Endothelial cell of umbilical vein (primary cell): ENCODE measurements around the gene CHERP. TPM values are rescaled to one million over a fixed set of nuclear protein-coding genes. Genes with fewer than 3 reads are reported as not detected.

Experiments used
- BruUV-seq: library from RNA; stranded (reverse); fragments of 400-500 nt; replicated peaks from 2 replicates; lab custom pipeline; 2021; lab: Mats Ljungman, UMichigan
- CTCF ChIA-PET: fragments of 300-600, 350-600 bp; sonication (Branson Sonifier 250); formaldehyde crosslinking; loops from one replicate; lab custom pipeline; 2021; ENCODE audit warnings: antibody characterized with exemption, inconsistent platforms; lab: Charles Lee
- POLR2A ChIA-PET: fragments of 300-600, 350-600 bp; sonication (Branson Sonifier 250); formaldehyde crosslinking; loops from one replicate; lab custom pipeline; 2021; ENCODE audit warnings: antibody characterized with exemption, inconsistent platforms; lab: Charles Lee
- DNase-seq: peaks from one replicate; pipeline ENCODE4 v3.0.0-alpha.2; 2011; ENCODE audit warnings: low read depth, low spot score
- FAIRE-seq: peaks from 2 replicates; lab custom pipeline; 2011; peaks lifted over from hg19 to GRCh38; lab: Jason Lieb, UNC
- H2AFZ ChIP-seq: 2 replicates; pipeline ENCODE4 v1.6.0; 2012; ENCODE audit warnings: low read depth, low read length, control low read depth, inconsistent platforms
- H3K27ac ChIP-seq: 2 replicates; pipeline ENCODE4 v1.5.1; 2011; ENCODE audit warnings: low read depth, mild to moderate bottlenecking, control low read depth, low read length, moderate library complexity; ENCODE audit not compliant: insufficient read depth
- H3K27me3 ChIP-seq, 2 experiments: 2 replicates each; pipeline versions ENCODE4 v1.6.0 to v1.6.1; 2011; ENCODE audit warnings: low read length in 2 of 2, mixed read lengths in 1 of 2; ENCODE audit not compliant: control insufficient read depth in 2 of 2, insufficient read depth in 2 of 2
- H3K36me3 ChIP-seq, 2 experiments: 2 replicates in 1 of 2; 3 replicates in 1 of 2; pipeline ENCODE4 v1.5.1; 2011; ENCODE audit warnings: low read length in 2 of 2, mild to moderate bottlenecking in 1 of 2, moderate library complexity in 1 of 2; ENCODE audit not compliant: control insufficient read depth in 2 of 2, insufficient read depth in 2 of 2; ENCODE audit errors: extremely low read depth in 1 of 2
- H3K4me1 ChIP-seq: 3 replicates; pipeline ENCODE4 v1.5.1; 2011; ENCODE audit warnings: mild to moderate bottlenecking, low read length; ENCODE audit not compliant: control insufficient read depth, insufficient read depth; ENCODE audit errors: extremely low read depth
- H3K4me2 ChIP-seq: 2 replicates; pipeline ENCODE4 v1.6.1; 2011; ENCODE audit warnings: low read length, control low read depth, mixed read lengths; ENCODE audit not compliant: insufficient read depth
- H3K4me3 ChIP-seq, 3 experiments: fragments of 200-600 bp in 1 of 3; sonication (generic), shearing (Covaris generic) in 1 of 3; replicated peaks in 1 of 3; 2 replicates each; pipeline ENCODE4 v1.5.1; 2011 to 2016; ENCODE audit warnings: control low read depth in 3 of 3, low read length in 3 of 3, mild to moderate bottlenecking in 2 of 3, inconsistent platforms in 1 of 3, low read depth in 1 of 3, moderate library complexity in 1 of 3; ENCODE audit not compliant: insufficient read depth in 1 of 3
- H3K79me2 ChIP-seq: 2 replicates; pipeline ENCODE4 v1.6.0; 2012; ENCODE audit warnings: low read length, inconsistent platforms; ENCODE audit not compliant: control insufficient read depth, insufficient read depth
- H3K9ac ChIP-seq: replicated peaks from 2 replicates; pipeline ENCODE3; 2011; ENCODE audit warnings: low read length, control low read depth; ENCODE audit not compliant: insufficient read depth; ENCODE audit errors: extremely low read depth
- H3K9me1 ChIP-seq: replicated peaks from 3 replicates; pipeline ENCODE4 v1.6.0; 2011; ENCODE audit warnings: mild to moderate bottlenecking, low read length; ENCODE audit not compliant: control insufficient read depth, insufficient read depth; ENCODE audit errors: extremely low read depth
- H3K9me3 ChIP-seq: replicated peaks from 2 replicates; pipeline ENCODE4 v1.5.1; 2012; ENCODE audit warnings: low read length, inconsistent platforms; ENCODE audit not compliant: control insufficient read depth, insufficient read depth
- H4K20me1 ChIP-seq: replicated peaks from 2 replicates; pipeline ENCODE3; 2011; ENCODE audit warnings: mild to moderate bottlenecking, low read length; ENCODE audit not compliant: control insufficient read depth, insufficient read depth; ENCODE audit errors: extremely low read depth
- EZH2 ChIP-seq: IDR thresholded peaks from 2 replicates; pipeline ENCODE4 v1.6.1; 2012; ENCODE audit warnings: borderline replicate concordance, low read depth, mild to moderate bottlenecking, moderate library complexity, low read length, inconsistent platforms; ENCODE audit not compliant: severe bottlenecking
- FOS ChIP-seq: IDR thresholded peaks from 2 replicates; pipeline ENCODE4 v1.6.1; 2011; ENCODE audit warnings: mild to moderate bottlenecking, low read length, moderate library complexity, borderline replicate concordance; ENCODE audit not compliant: insufficient read depth
- GATA2 ChIP-seq: IDR thresholded peaks from 2 replicates; pipeline ENCODE4 v1.7.0; 2011; ENCODE audit warnings: low read depth, mild to moderate bottlenecking, moderate library complexity, mixed read lengths, low read length; ENCODE audit not compliant: insufficient read length, insufficient read depth
- JUN ChIP-seq: IDR thresholded peaks from 2 replicates; pipeline ENCODE4 v1.6.1; 2011; ENCODE audit warnings: borderline replicate concordance, low read depth; ENCODE audit not compliant: insufficient read length, insufficient read depth
- MYC ChIP-seq: IDR thresholded peaks from one replicate; pipeline ENCODE4 v1.6.1; 2011; ENCODE audit warnings: mild to moderate bottlenecking, low read depth, low read length
- POLR2A ChIP-seq: IDR thresholded peaks from 2 replicates; pipeline ENCODE4 v1.6.1; 2012; ENCODE audit warnings: low read depth, mild to moderate bottlenecking, control low read depth, low read length
- POLR2AphosphoS5 ChIP-seq: IDR thresholded peaks from 2 replicates; pipeline ENCODE4 v1.6.1; 2012; ENCODE audit warnings: low read depth, mild to moderate bottlenecking, control low read depth, low read length, moderate library complexity; ENCODE audit not compliant: insufficient read depth
- dilution Hi-C: fragments of 300-500 bp; cut with MboI; formaldehyde crosslinking; loops from one replicate; pipeline ENCODE4 v1.15.0; 2019; ENCODE audit warnings: low sequenced_read_pairs; ENCODE audit not compliant: extremely low pct_ligation_motif_present
- intact Hi-C: fragments of 100-400 bp; cut with micrococcal nuclease; formaldehyde crosslinking; loops from one replicate; pipeline ENCODE4 v1.10.0; 2022
- polyA plus RNA-seq, 4 experiments: library from polyadenylated mRNA; depleted of rRNA in 3 of 4; stranded (reverse) in 3 of 4; unstranded in 1 of 4; fragments of >200 nt; gene quantifications; 2 replicates each; pipeline versions ENCODE4 v1.2.1 to v1.2.3, GENCODE V29; 2011 to 2012; ENCODE audit warnings: missing spikeins in 1 of 4
- total RNA-seq: library from RNA; stranded (reverse); gene quantifications from 2 replicates; pipeline ENCODE4 v1.2.3, GENCODE V29; 2021
- TF ChIP-seq, protein P1 (sequence below): IDR thresholded peaks from 2 replicates; pipeline ENCODE4 v1.6.1; 2011; ENCODE audit not compliant: insufficient read depth, insufficient read length
- TF ChIP-seq, protein P2 (sequence below), 2 donors: IDR thresholded peaks; 1 replicate in 1 of 2; 2 replicates in 1 of 2; pipeline ENCODE4 v1.5.1; 2011; ENCODE audit warnings: low read length in 2 of 2, mild to moderate bottlenecking in 2 of 2, moderate library complexity in 2 of 2, control low read depth in 1 of 2, inconsistent platforms in 1 of 2, low read depth in 1 of 2; ENCODE audit not compliant: insufficient read depth in 1 of 2; ENCODE audit errors: extremely low read depth in 1 of 2

CHERP gene
- total and polyA plus RNA-seq, 2 donors (not counting 3 experiments of a cell fraction or from before 2014, with no cell fraction given): 8.9 to 53.9 TPM

DNA sequence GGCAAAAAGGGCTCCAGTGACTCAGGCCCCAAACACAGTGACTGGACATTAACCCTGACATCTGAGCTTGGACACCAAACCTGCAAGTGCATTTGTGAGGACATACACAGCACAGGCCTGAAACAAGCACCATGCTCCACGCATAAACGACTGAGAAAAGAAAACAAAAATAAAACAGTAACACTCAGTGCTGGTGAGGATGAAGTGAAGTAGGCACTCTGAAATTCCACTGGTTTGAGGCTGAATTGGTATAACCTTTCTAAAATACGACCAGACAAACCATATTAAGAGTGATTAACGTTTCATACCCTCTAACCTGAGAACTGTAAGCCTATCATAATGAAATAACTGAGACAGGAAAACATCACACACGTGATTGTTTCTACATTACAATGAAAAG, 24.5 kb upstream of the CHERP start:
- Histone ChIP-seq H3K9me1 (no peaks in the 10 kb centered on the region), H3K79me2 (peaks cover 17% of the 10 kb centered on the region), H3K9me3 (no peaks in the 10 kb centered on the region), H3K36me3 (peaks cover 18% of the 10 kb centered on the region in 2 experiments), H3K4me2 (no peak overlapping the region), H3K4me1 (peaks cover 14% of the 10 kb centered on the region), H3K27me3 (no peaks in the 10 kb centered on the region), H3K9ac (no peak overlapping the region), H2AFZ (no peak overlapping the region), H4K20me1 (no peaks in the 10 kb centered on the region), H3K27ac (peak overlapping the region; percentile 64), H3K4me3 (no peak overlapping the region)
- DNase-seq (no peak), FAIRE-seq (no peak)
- POLR2A ChIA-PET: no interaction called here
- intact Hi-C loops: loop anchor here (1.0 kb wide), 1 partner anchor 24 kb away; the partner anchor contains the start of gene CHERP
- no peak for TF ChIP-seq POLR2AphosphoS5
- no peak for TF ChIP-seq POLR2A
- TF ChIP-seq MYC: no peak
- no peak for TF ChIP-seq JUN
- no peak for TF ChIP-seq EZH2
- TSS peak; percentile 60 for BruUV-seq
- CTCF ChIA-PET: no interaction called here
- dilution Hi-C loops: no loop called here

DNA sequence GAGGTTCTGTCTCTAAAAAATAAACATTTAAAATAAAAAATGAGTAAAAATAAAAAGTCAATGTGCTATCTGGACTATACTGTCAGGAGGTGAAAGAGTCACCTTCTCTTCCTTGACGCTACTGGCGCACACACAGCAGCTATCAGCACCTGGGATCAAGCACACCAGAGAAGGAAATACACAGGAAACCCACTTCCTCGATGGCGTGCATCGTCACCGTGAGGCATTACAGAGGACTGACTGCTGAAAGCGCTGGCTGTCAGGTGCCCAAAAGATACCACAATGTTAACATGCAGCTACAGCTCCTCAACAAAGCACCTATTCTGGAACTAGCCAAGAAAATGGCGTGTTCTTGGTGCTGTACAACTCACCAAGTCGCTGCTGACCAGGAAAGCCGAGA, 23.9 kb upstream of the CHERP start:
- FAIRE-seq (peak; percentile 94), DNase-seq (peak; percentile 83)
- BruUV-seq: no TSS peak
- CTCF ChIA-PET: no interaction called here
- Histone ChIP-seq H4K20me1 (no peaks in the 10 kb centered on the region), H3K4me3 (no peak overlapping the region), H3K9ac (peak overlapping the region; percentile 17), H2AFZ (no peak overlapping the region), H3K27me3 (no peaks in the 10 kb centered on the region), H3K79me2 (peaks cover 12% of the 10 kb centered on the region), H3K27ac (peak overlapping the region; percentile 64), H3K9me3 (no peaks in the 10 kb centered on the region), H3K36me3 (peaks cover 22 to 23% of the 10 kb centered on the region in 2 experiments), H3K4me1 (peaks cover 11% of the 10 kb centered on the region), H3K4me2 (peak overlapping the region; percentile 0), H3K9me1 (no peaks in the 10 kb centered on the region)
- TF ChIP-seq, protein P1, sequence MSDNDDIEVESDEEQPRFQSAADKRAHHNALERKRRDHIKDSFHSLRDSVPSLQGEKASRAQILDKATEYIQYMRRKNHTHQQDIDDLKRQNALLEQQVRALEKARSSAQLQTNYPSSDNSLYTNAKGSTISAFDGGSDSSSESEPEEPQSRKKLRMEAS: peak; percentile 51
- TF ChIP-seq JUN (no peak), POLR2AphosphoS5 (peak; percentile 67), FOS (no peak), GATA2 (peak; percentile 93), EZH2 (no peak), POLR2A (no peak), MYC (no peak)
- TF ChIP-seq, protein P2, sequence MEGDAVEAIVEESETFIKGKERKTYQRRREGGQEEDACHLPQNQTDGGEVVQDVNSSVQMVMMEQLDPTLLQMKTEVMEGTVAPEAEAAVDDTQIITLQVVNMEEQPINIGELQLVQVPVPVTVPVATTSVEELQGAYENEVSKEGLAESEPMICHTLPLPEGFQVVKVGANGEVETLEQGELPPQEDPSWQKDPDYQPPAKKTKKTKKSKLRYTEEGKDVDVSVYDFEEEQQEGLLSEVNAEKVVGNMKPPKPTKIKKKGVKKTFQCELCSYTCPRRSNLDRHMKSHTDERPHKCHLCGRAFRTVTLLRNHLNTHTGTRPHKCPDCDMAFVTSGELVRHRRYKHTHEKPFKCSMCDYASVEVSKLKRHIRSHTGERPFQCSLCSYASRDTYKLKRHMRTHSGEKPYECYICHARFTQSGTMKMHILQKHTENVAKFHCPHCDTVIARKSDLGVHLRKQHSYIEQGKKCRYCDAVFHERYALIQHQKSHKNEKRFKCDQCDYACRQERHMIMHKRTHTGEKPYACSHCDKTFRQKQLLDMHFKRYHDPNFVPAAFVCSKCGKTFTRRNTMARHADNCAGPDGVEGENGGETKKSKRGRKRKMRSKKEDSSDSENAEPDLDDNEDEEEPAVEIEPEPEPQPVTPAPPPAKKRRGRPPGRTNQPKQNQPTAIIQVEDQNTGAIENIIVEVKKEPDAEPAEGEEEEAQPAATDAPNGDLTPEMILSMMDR (IDR thresholded peaks at IDR 0.05; ENCODE audit: extremely low read depth in 1 of 2, insufficient read depth in 1 of 2, low read depth in 1 of 2, low read length in 2 of 2): no peak
- dilution Hi-C loops (no loop called here), intact Hi-C loops (loop anchor here (1.0 kb wide), 1 partner anchor 24 kb away; the partner anchor contains the start of gene CHERP)
- POLR2A ChIA-PET: no interaction called here
